H9 (cell line): Measurements from ENCODE around the gene SRGAP3. TPM values are rescaled to one million over a fixed set of nuclear protein-coding genes. Genes with fewer than 3 reads are reported as not detected.

Experiments
- DNase-seq: peaks from one replicate; pipeline ENCODE4 v3.0.0-alpha.2; 2017
- H2AFZ ChIP-seq: one replicate; pipeline ENCODE4 v1.6.1; 2013; ENCODE audit warnings: mild to moderate bottlenecking, low read length, control low read depth, moderate library complexity
- H2AK5ac ChIP-seq: 2 replicates; pipeline ENCODE4 v1.6.1; 2013; ENCODE audit warnings: low read length, control low read depth, mixed read lengths; ENCODE audit not compliant: insufficient read length
- H2BK120ac ChIP-seq: one replicate; pipeline ENCODE4 v1.6.1; 2013; ENCODE audit warnings: low read depth, mild to moderate bottlenecking, low read length, control low read depth, inconsistent platforms; ENCODE audit not compliant: poor library complexity, severe bottlenecking
- H2BK12ac ChIP-seq: 2 replicates; pipeline ENCODE4 v1.6.1; 2013; ENCODE audit warnings: low read length, control low read depth, mixed read lengths, low read depth; ENCODE audit not compliant: insufficient read length
- H2BK15ac ChIP-seq: 2 replicates; pipeline ENCODE4 v1.6.1; 2013; ENCODE audit warnings: low read depth, low read length, control low read depth
- H2BK20ac ChIP-seq: one replicate; pipeline ENCODE4 v1.6.1; 2013; ENCODE audit warnings: low read depth, mild to moderate bottlenecking, low read length, control low read depth, inconsistent platforms; ENCODE audit not compliant: poor library complexity, severe bottlenecking
- H2BK5ac ChIP-seq: 2 replicates; pipeline ENCODE4 v1.6.1; 2013; ENCODE audit warnings: low read length, control low read depth, mixed read lengths; ENCODE audit not compliant: insufficient read length
- H3K14ac ChIP-seq: 2 replicates; pipeline ENCODE4 v1.6.1; 2013; ENCODE audit warnings: low read length, control low read depth; ENCODE audit not compliant: insufficient read depth
- H3K18ac ChIP-seq: 2 replicates; pipeline ENCODE4 v1.6.1; 2013; ENCODE audit warnings: low read depth, mild to moderate bottlenecking, mixed read lengths, low read length, control low read depth; ENCODE audit not compliant: insufficient read length
- H3K23ac ChIP-seq: 2 replicates; pipeline ENCODE4 v1.6.1; 2013; ENCODE audit warnings: low read length, control low read depth, mixed read lengths, low read depth; ENCODE audit not compliant: insufficient read length
- H3K23me2 ChIP-seq: 2 replicates; pipeline ENCODE4 v1.6.1; 2013; ENCODE audit warnings: low read depth, mild to moderate bottlenecking, mixed read lengths, low read length, control low read depth; ENCODE audit not compliant: insufficient read length, poor library complexity, severe bottlenecking
- H3K27ac ChIP-seq: 2 replicates; pipeline ENCODE4 v1.5.1; 2013; ENCODE audit warnings: low read length, control low read depth, mixed read lengths, low read depth; ENCODE audit not compliant: insufficient read length
- H3K27me3 ChIP-seq: 2 replicates; pipeline ENCODE4 v1.6.1; 2013; ENCODE audit warnings: low read length, control low read depth, inconsistent platforms; ENCODE audit not compliant: insufficient read depth
- H3K4ac ChIP-seq: 2 replicates; pipeline ENCODE4 v1.6.1; 2013; ENCODE audit warnings: low read depth, mild to moderate bottlenecking, control low read depth, inconsistent platforms, low read length, moderate library complexity
- H3K4me1 ChIP-seq: 2 replicates; pipeline ENCODE4 v1.6.1; 2013; ENCODE audit warnings: low read length, control low read depth, inconsistent platforms; ENCODE audit not compliant: insufficient read depth
- H3K4me2 ChIP-seq: 2 replicates; pipeline ENCODE4 v1.6.1; 2013; ENCODE audit warnings: low read length, control low read depth, mixed read lengths; ENCODE audit not compliant: insufficient read length, insufficient read depth
- H3K56ac ChIP-seq: 2 replicates; pipeline ENCODE4 v1.6.1; 2013; ENCODE audit warnings: low read depth, mild to moderate bottlenecking, mixed read lengths, low read length, control low read depth; ENCODE audit not compliant: insufficient read length
- H3K79me1 ChIP-seq: 2 replicates; pipeline ENCODE4 v1.6.1; 2013; ENCODE audit warnings: low read depth, mild to moderate bottlenecking, moderate library complexity, low read length, control low read depth, inconsistent platforms; ENCODE audit not compliant: insufficient read depth, poor library complexity, severe bottlenecking
- H3K79me2 ChIP-seq: 2 replicates; pipeline ENCODE4 v1.6.1; 2013; ENCODE audit warnings: low read length, control low read depth, inconsistent platforms; ENCODE audit not compliant: insufficient read depth
- H3K9ac ChIP-seq: 2 replicates; pipeline ENCODE4 v1.6.1; 2013; ENCODE audit warnings: low read length, control low read depth, mixed read lengths; ENCODE audit not compliant: insufficient read length; ENCODE audit errors: extremely low read depth
- H3K9me3 ChIP-seq: one replicate; pipeline ENCODE4 v1.6.1; 2013; ENCODE audit warnings: low read depth, low read length, inconsistent platforms; ENCODE audit not compliant: control insufficient read depth
- H3T11ph ChIP-seq: one replicate; pipeline ENCODE4 v1.6.1; 2013; ENCODE audit warnings: mild to moderate bottlenecking, low read length, control low read depth, inconsistent platforms
- H4K20me1 ChIP-seq: one replicate; pipeline ENCODE4 v1.6.1; 2013; ENCODE audit not compliant: control insufficient read depth, insufficient read length, insufficient read depth
- H4K5ac ChIP-seq: 2 replicates; pipeline ENCODE4 v1.6.1; 2013; ENCODE audit warnings: low read depth, mild to moderate bottlenecking, mixed read lengths, low read length, control low read depth; ENCODE audit not compliant: insufficient read length
- H4K8ac ChIP-seq: replicated peaks from 2 replicates; pipeline ENCODE4 v1.6.1; 2013; ENCODE audit warnings: low read length, control low read depth, mixed read lengths, low read depth; ENCODE audit not compliant: insufficient read length
- H4K91ac ChIP-seq: 2 replicates; pipeline ENCODE4 v1.6.1; 2013; ENCODE audit warnings: low read depth, mild to moderate bottlenecking, moderate library complexity, mixed read lengths, low read length, control low read depth; ENCODE audit not compliant: insufficient read length
- H3K27ac Mint-ChIP-seq, 3 experiments: 2 replicates in 2 of 3; 3 replicates in 1 of 3; pipeline ENCODE4 v1.8.0; 2020 to 2021; ENCODE audit warnings: mixed read lengths in 3 of 3, mild to moderate bottlenecking in 1 of 3, moderate library complexity in 1 of 3
- H3K27me3 Mint-ChIP-seq: 2 replicates; pipeline ENCODE4 v1.8.0; 2021; ENCODE audit warnings: low read depth, mild to moderate bottlenecking, moderate library complexity, mixed read lengths
- H3K36me3 Mint-ChIP-seq, 3 experiments: 2 replicates in 2 of 3; 3 replicates in 1 of 3; pipeline ENCODE4 v1.8.0; 2020 to 2021; ENCODE audit warnings: low read depth in 3 of 3, mixed read lengths in 3 of 3; ENCODE audit not compliant: insufficient read depth in 1 of 3
- H3K4me1 Mint-ChIP-seq, 2 experiments: 2 replicates each; pipeline ENCODE4 v1.8.0; 2020; ENCODE audit warnings: mixed read lengths in 2 of 2
- H3K4me3 Mint-ChIP-seq, 2 experiments: 2 replicates in 1 of 2; 3 replicates in 1 of 2; pipeline ENCODE4 v1.8.0; 2020 to 2021; ENCODE audit warnings: mild to moderate bottlenecking in 2 of 2, mixed read lengths in 2 of 2, moderate library complexity in 1 of 2
- H3K9me3 Mint-ChIP-seq, 2 experiments: 2 replicates in 1 of 2; 3 replicates in 1 of 2; pipeline ENCODE4 v1.8.0; 2020; ENCODE audit warnings: mild to moderate bottlenecking in 2 of 2, mixed read lengths in 2 of 2, moderate library complexity in 1 of 2
- CTCF ChIP-seq: fragments of 200-600 bp; sonication (generic); conservative IDR thresholded peaks from 3 replicates; pipeline ENCODE4 v1.8.0; 2021; ENCODE audit warnings: antibody characterized with exemption, mild to moderate bottlenecking
- WGBS: extraction: QIAGEN DNeasy Blood & Tissue Kit; methylation state at CpG from one replicate; pipeline ENCODE4 v1.1.7; 2013; ENCODE audit warnings: missing lambda C conversion rate, low lambda C conversion rate, mixed read lengths; ENCODE audit not compliant: insufficient read length; ENCODE audit errors: extremely low coverage; 5-methylcytosine and 5-hydroxymethylcytosine counted together
- total RNA-seq: library from RNA; stranded (reverse); gene quantifications from 2 replicates; pipeline ENCODE4 v1.2.1, GENCODE V29; 2021

The SRGAP3 gene
- total RNA-seq, 1 experiment from 2014 or later, result 3.4 TPM

- DNase-seq, result no peak
- Histone ChIP-seq H3K79me2 (no peaks in the 10 kb centered on the region), H3K4ac (no peak overlapping the region), H4K91ac (no peak overlapping the region), H3K4me1 (no peaks in the 10 kb centered on the region), H3K79me1 (no peaks in the 10 kb centered on the region), H4K5ac (no peak overlapping the region), H2BK5ac (no peak overlapping the region), H3K27ac (no peak overlapping the region), H3K56ac (no peak overlapping the region), H4K8ac (no peak overlapping the region), H2BK20ac (no peak overlapping the region), H3K4me2 (no peak overlapping the region), H3K18ac (no peak overlapping the region), H3K9ac (no peak overlapping the region), H2BK12ac (no peak overlapping the region), H2BK15ac (no peak overlapping the region), H3K14ac (no peak overlapping the region), H3T11ph (no peak overlapping the region), H2AFZ (no peak overlapping the region), H3K23ac (no peak overlapping the region), H3K9me3 (no peaks in the 10 kb centered on the region), H4K20me1 (no peaks in the 10 kb centered on the region), H3K27me3 (no peaks in the 10 kb centered on the region), H3K23me2 (no peaks in the 10 kb centered on the region), H2BK120ac (no peak overlapping the region), H2AK5ac (no peak overlapping the region)
- peaks cover 16% of the 10 kb centered on the region for H3K27me3 Mint-ChIP-seq
- H3K27ac Mint-ChIP-seq, result no peak overlapping the region
- no peak overlapping the region for H3K4me3 Mint-ChIP-seq
- WGBS, result no CpG with 5 or more reads among the region's 5 CpGs
- H3K36me3 Mint-ChIP-seq, result 0 out of 7 replicates have a peak, but pooled peaks cover 0 to 1% (median 0%) of the 10 kb centered on the region in 3 experiments
- peaks cover 5 to 6% of the 10 kb centered on the region in 2 experiments for H3K4me1 Mint-ChIP-seq
- no peak for TF ChIP-seq CTCF
- H3K9me3 Mint-ChIP-seq, result peaks cover 0 to 5% of the 10 kb centered on the region in 2 experiments; a peak in 2 of 5 replicates
Observed at GRCh38 chr3:8983591-8983990, 265.9 kb downstream of the SRGAP3 start.
